Gastrocnemius medialis (tissue), 4 donors: Measurements from ENCODE around the gene SLC38A6. TPM values are rescaled to one million over a fixed set of nuclear protein-coding genes. Genes with fewer than 3 reads are reported as not detected.
"Not testable (repeated sequence)": the region's sequence is repeated elsewhere in the genome, so short reads cannot be mapped to it uniquely, and the experiment has no call there.

Experiments
- ATAC-seq, 2 donors: fragments of 150-250 bp; one replicate each; pipeline ENCODE4 v1.9.1; 2016
- DNase-seq, 2 donors: peaks; one replicate each; pipeline ENCODE4 v3.0.0-alpha.2; 2019
- H3K27ac ChIP-seq, 4 donors: fragments of 200-600 bp; sonication (generic); 1 replicate in 1 of 4; 2 replicates in 3 of 4; pipeline ENCODE4 v1.5.1; 2016 to 2018; ENCODE audit warnings: mild to moderate bottlenecking in 2 of 4, moderate library complexity in 1 of 4
- H3K27me3 ChIP-seq, 3 donors: fragments of 200-600 bp; sonication (generic) in 2 of 3; 1 replicate in 1 of 3; 2 replicates in 2 of 3; pipeline versions ENCODE4 v1.5.1 to v1.6.0; 2016 to 2019; ENCODE audit warnings: mild to moderate bottlenecking in 1 of 3, moderate library complexity in 1 of 3
- H3K36me3 ChIP-seq, 2 donors: fragments of 200-600 bp; sonication (generic) in 1 of 2; one replicate each; pipeline ENCODE4 v1.5.1; 2017 to 2018
- H3K4me1 ChIP-seq, 2 donors: fragments of 200-600 bp; sonication (generic) in 1 of 2; one replicate each; pipeline ENCODE4 v1.5.1; 2016 to 2017; ENCODE audit warnings: mild to moderate bottlenecking in 2 of 2
- H3K4me3 ChIP-seq, 4 donors: fragments of 200-600 bp; sonication (generic) in 3 of 4; 1 replicate in 1 of 4; 2 replicates in 3 of 4; pipeline ENCODE4 v1.5.1; 2016 to 2019; ENCODE audit warnings: mild to moderate bottlenecking in 2 of 4
- H3K9me3 ChIP-seq, 3 donors: fragments of 200-600 bp; sonication (generic) in 2 of 3; 1 replicate in 1 of 3; 2 replicates in 2 of 3; pipeline ENCODE4 v1.5.1; 2016 to 2019
- CTCF ChIP-seq, 5 experiments: fragments of 450-650 bp in 3 of 5; fragments of 200-600 bp in 2 of 5; sonication (generic) in 2 of 5; IDR thresholded peaks in 4 of 5; conservative IDR thresholded peaks in 1 of 5; 1 replicate in 4 of 5; 2 replicates in 1 of 5; pipeline ENCODE4 v1.5.1; 2016 to 2019; ENCODE audit warnings: antibody characterized with exemption in 5 of 5, mild to moderate bottlenecking in 3 of 5, moderate library complexity in 3 of 5
- POLR2A ChIP-seq, 2 donors: fragments of 450-650 bp; IDR thresholded peaks; one replicate each; pipeline ENCODE4 v1.6.1; 2017; ENCODE audit warnings: antibody characterized with exemption in 2 of 2, mild to moderate bottlenecking in 2 of 2, moderate library complexity in 2 of 2
- in situ Hi-C, 4 donors: fragments of 200-750 bp; cut with MboI; loops; one replicate each; pipeline versions ENCODE4 v1.15.0 to v1.8.0; 2017; ENCODE audit warnings: low sequenced_read_pairs in 4 of 4
- intact Hi-C: fragments of 100-400 bp; cut with DNase I; formaldehyde crosslinking; loops from one replicate; pipeline ENCODE4 v1.15.1; 2023; ENCODE audit warnings: low total_unique reads
- total RNA-seq, 4 donors: library from RNA; depleted of rRNA; stranded (reverse); fragments of >200 nt; gene quantifications; one replicate each; pipeline versions ENCODE4 v1.1.0 to v1.2.3, GENCODE V29; 2016

The SLC38A6 gene
- total RNA-seq, 4 donors from 2014 or later: 4.0 to 22.6 (median 7.0) TPM

- H3K4me3 ChIP-seq: no peak overlapping the region
- H3K9me3 ChIP-seq: no peaks in the 10 kb centered on the region
- no peaks in the 10 kb centered on the region for H3K36me3 ChIP-seq
- intact Hi-C loops (no loop called here), in situ Hi-C loops (no loop called here)
- no peaks in the 10 kb centered on the region for H3K27me3 ChIP-seq
- no peak overlapping the region for H3K27ac ChIP-seq
- TF ChIP-seq CTCF (IDR thresholded peaks at IDR 0.05 in 4 of 5, conservative IDR thresholded peaks at IDR 0.05 in 1 of 5): no peak
- TF ChIP-seq POLR2A (IDR thresholded peaks at IDR 0.05): no peak
- ATAC-seq (peak in 1 of 2 donors; percentile 41), DNase-seq (no peak)
- H3K4me1 ChIP-seq: peaks cover 4 to 5% of the 10 kb centered on the region in 2 donors
These were observed 84.6 kb downstream of the SLC38A6 start for GRCh38 chr14:61065656-61066055.

GRCh38 chr14:61072442-61072841, 91.4 kb downstream of the SLC38A6 start:
- H3K9me3 ChIP-seq, ATAC-seq, in situ Hi-C loops, H3K27ac ChIP-seq, intact Hi-C loops, H3K36me3 ChIP-seq, H3K4me3 ChIP-seq, H3K27me3 ChIP-seq, DNase-seq: not testable (repeated sequence)
- H3K4me1 ChIP-seq: peaks cover 11 to 16% of the 10 kb centered on the region in 2 donors

GRCh38 chr14:61074852-61075251, 93.8 kb downstream of the SLC38A6 start:
- intact Hi-C loops (no loop called here), in situ Hi-C loops (no loop called here)
- Histone ChIP-seq H3K4me3 (no peak overlapping the region), H3K27me3 (no peaks in the 10 kb centered on the region), H3K9me3 (no peaks in the 10 kb centered on the region), H3K4me1 (peaks cover 11 to 16% of the 10 kb centered on the region in 2 donors), H3K27ac (no peak overlapping the region), H3K36me3 (no peaks in the 10 kb centered on the region)
- TF ChIP-seq CTCF (IDR thresholded peaks at IDR 0.05 in 4 of 5, conservative IDR thresholded peaks at IDR 0.05 in 1 of 5) (no peak), POLR2A (IDR thresholded peaks at IDR 0.05) (no peak)
- ATAC-seq: no peak
- no peak for DNase-seq

- in situ Hi-C loops: no loop called here
- Histone ChIP-seq H3K27me3 (no peaks in the 10 kb centered on the region), H3K4me1 (peaks cover 11 to 16% of the 10 kb centered on the region in 2 donors), H3K36me3 (no peaks in the 10 kb centered on the region), H3K4me3 (no peak overlapping the region), H3K27ac (peak overlapping the region in 3 of 4 donors; percentile 8 to 44 (median 39)), H3K9me3 (no peaks in the 10 kb centered on the region)
- intact Hi-C loops: no loop called here
- ATAC-seq (peak; percentile 82 to 93), DNase-seq (peak in 1 of 2 donors; percentile 40)
- TF ChIP-seq CTCF (IDR thresholded peaks at IDR 0.05 in 4 of 5, conservative IDR thresholded peaks at IDR 0.05 in 1 of 5) (no peak), POLR2A (IDR thresholded peaks at IDR 0.05) (no peak)
These were observed 95.5 kb downstream of the SLC38A6 start for GRCh38 chr14:61076556-61076955.

- no peak overlapping the region for H3K27ac ChIP-seq
- DNase-seq: no peak
- H3K4me3 ChIP-seq: no peak overlapping the region
- TF ChIP-seq POLR2A (IDR thresholded peaks at IDR 0.05) (no peak), CTCF (IDR thresholded peaks at IDR 0.05 in 4 of 5, conservative IDR thresholded peaks at IDR 0.05 in 1 of 5) (no peak)
- intact Hi-C loops: no loop called here
- H3K36me3 ChIP-seq: no peaks in the 10 kb centered on the region
- no peaks in the 10 kb centered on the region for H3K9me3 ChIP-seq
- in situ Hi-C loops: no loop called here
- H3K4me1 ChIP-seq: peaks cover 11 to 16% of the 10 kb centered on the region in 2 donors
- ATAC-seq: no peak
- no peaks in the 10 kb centered on the region for H3K27me3 ChIP-seq
These were observed 96.4 kb downstream of the SLC38A6 start for GRCh38 chr14:61077437-61077836.
